ENCODE results near the gene RIIAD1. TPM values are rescaled to one million over a fixed set of nuclear protein-coding genes. Genes with fewer than 3 reads are reported as not detected.
"Not testable (repeated sequence)": the region's sequence is repeated elsewhere in the genome, so short reads cannot be mapped to it uniquely, and the experiment has no call there.

RIIAD1 gene
- polyA plus RNA-seq, 3 donors: not detected

GRCh38 chr1:151681923-151682322 is 39.4 kb upstream of the RIIAD1 start:
- Mint-ChIP-seq H3K36me3 (peaks cover 59 to 69% of the 10 kb centered on the region in 2 donors), H3K27ac (peak overlapping the region in 2 of 7 donors; percentile 26 to 66), H3K9me3 (no peaks in the 10 kb centered on the region), H3K4me3 (no peak overlapping the region), H3K4me1 (peaks cover 28% of the 10 kb centered on the region), H3K27me3 (ENCODE audit: low read depth in 3 of 3) (no peaks in the 10 kb centered on the region)
- WGBS (ENCODE audit: insufficient coverage): no CpG with 5 or more reads among the region's 2 CpGs
- H3K36me3 ChIP-seq (replicated peaks in 1 of 2; ENCODE audit: control insufficient read depth in 1 of 2, insufficient read depth in 2 of 2, low read length in 2 of 2): peaks cover 59 to 74% of the 10 kb centered on the region in 2 donors
- H3K79me2 ChIP-seq (ENCODE audit: insufficient read depth, low read length): peaks cover 6% of the 10 kb centered on the region
- peaks cover 10% of the 10 kb centered on the region for H4K20me1 ChIP-seq (ENCODE audit: insufficient read depth, low read length)
- H3K4me2 ChIP-seq (replicated peaks; ENCODE audit: extremely low read depth, low read length, poor library complexity, severe bottlenecking): no peak overlapping the region
- peaks cover 16 to 18% of the 10 kb centered on the region in 2 donors for H3K4me1 ChIP-seq (ENCODE audit: control insufficient read depth in 1 of 2, insufficient read depth in 2 of 2, low read length in 2 of 2)
- no peak for DNase-seq
- TF ChIP-seq, protein P1, sequence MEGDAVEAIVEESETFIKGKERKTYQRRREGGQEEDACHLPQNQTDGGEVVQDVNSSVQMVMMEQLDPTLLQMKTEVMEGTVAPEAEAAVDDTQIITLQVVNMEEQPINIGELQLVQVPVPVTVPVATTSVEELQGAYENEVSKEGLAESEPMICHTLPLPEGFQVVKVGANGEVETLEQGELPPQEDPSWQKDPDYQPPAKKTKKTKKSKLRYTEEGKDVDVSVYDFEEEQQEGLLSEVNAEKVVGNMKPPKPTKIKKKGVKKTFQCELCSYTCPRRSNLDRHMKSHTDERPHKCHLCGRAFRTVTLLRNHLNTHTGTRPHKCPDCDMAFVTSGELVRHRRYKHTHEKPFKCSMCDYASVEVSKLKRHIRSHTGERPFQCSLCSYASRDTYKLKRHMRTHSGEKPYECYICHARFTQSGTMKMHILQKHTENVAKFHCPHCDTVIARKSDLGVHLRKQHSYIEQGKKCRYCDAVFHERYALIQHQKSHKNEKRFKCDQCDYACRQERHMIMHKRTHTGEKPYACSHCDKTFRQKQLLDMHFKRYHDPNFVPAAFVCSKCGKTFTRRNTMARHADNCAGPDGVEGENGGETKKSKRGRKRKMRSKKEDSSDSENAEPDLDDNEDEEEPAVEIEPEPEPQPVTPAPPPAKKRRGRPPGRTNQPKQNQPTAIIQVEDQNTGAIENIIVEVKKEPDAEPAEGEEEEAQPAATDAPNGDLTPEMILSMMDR (IDR thresholded peaks at IDR 0.05): no peak
- no peak overlapping the region for H3K27ac ChIP-seq (ENCODE audit: low read depth in 1 of 2, low read length in 2 of 2)
- no peak overlapping the region for H3K4me3 ChIP-seq (replicated peaks in 1 of 3; ENCODE audit: low read depth in 2 of 3, low read length in 3 of 3)
- H3K9me3 ChIP-seq (replicated peaks in 1 of 2; ENCODE audit: control insufficient read depth in 1 of 2, insufficient read depth in 1 of 2, low read length in 2 of 2): no peaks in the 10 kb centered on the region
- H2AFZ ChIP-seq (ENCODE audit: insufficient read depth, low read depth, low read length, poor library complexity, severe bottlenecking): no peak overlapping the region
- no peaks in the 10 kb centered on the region for H3K27me3 ChIP-seq (ENCODE audit: control insufficient read depth in 2 of 2, insufficient read depth in 2 of 2, low read length in 2 of 2)
- H3K9ac ChIP-seq (ENCODE audit: insufficient read depth, low read length, poor library complexity, severe bottlenecking): no peak overlapping the region
- intact Hi-C loops (cut with micrococcal nuclease): no loop called here

DNA sequence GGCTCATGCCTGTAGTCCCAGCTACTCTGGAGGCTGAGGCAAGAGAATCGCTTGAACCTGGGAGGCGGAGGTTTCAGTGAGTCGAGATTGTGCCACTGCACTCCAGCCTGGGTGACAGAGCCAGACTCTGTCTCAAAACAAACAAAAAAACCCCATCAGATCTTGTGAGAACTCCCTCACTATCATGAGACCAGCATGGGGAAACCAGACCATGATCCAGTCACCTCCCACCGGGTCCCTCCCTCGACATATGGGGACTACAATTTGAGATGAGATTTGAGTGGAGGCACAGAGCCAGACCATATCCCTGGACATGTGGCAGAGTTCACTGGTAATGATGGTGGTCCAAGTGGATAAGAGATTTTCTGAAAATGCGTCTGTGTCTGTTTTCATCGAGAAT is 38.4 kb upstream of the RIIAD1 start:
- peaks cover 64 to 71% of the 10 kb centered on the region in 2 donors for H3K36me3 Mint-ChIP-seq

More for the DNA sequence above, 38.4 kb upstream of the RIIAD1 start:
- H3K4me2 ChIP-seq (replicated peaks; ENCODE audit: extremely low read depth, low read length, poor library complexity, severe bottlenecking); H3K79me2 ChIP-seq (ENCODE audit: insufficient read depth, low read length); DNase-seq; H3K9ac ChIP-seq (ENCODE audit: insufficient read depth, low read length, poor library complexity, severe bottlenecking); intact Hi-C loops (cut with micrococcal nuclease); H2AFZ ChIP-seq (ENCODE audit: insufficient read depth, low read depth, low read length, poor library complexity, severe bottlenecking); H3K9me3 Mint-ChIP-seq; H3K4me3 ChIP-seq (replicated peaks in 1 of 3; ENCODE audit: low read depth in 2 of 3, low read length in 3 of 3); H3K27me3 Mint-ChIP-seq (ENCODE audit: low read depth in 3 of 3); H3K27me3 ChIP-seq (ENCODE audit: control insufficient read depth in 2 of 2, insufficient read depth in 2 of 2, low read length in 2 of 2); H3K9me3 ChIP-seq (replicated peaks in 1 of 2; ENCODE audit: control insufficient read depth in 1 of 2, insufficient read depth in 1 of 2, low read length in 2 of 2); H3K4me3 Mint-ChIP-seq; H4K20me1 ChIP-seq (ENCODE audit: insufficient read depth, low read length): not testable (repeated sequence)
- H3K36me3 ChIP-seq (replicated peaks in 1 of 2; ENCODE audit: control insufficient read depth in 1 of 2, insufficient read depth in 2 of 2, low read length in 2 of 2): peaks cover 66 to 79% of the 10 kb centered on the region in 2 donors
- Mint-ChIP-seq H3K27ac (peak overlapping the region in 5 of 7 donors; percentile 9 to 63 (median 50)), H3K4me1 (peaks cover 28% of the 10 kb centered on the region)
- peak overlapping the region in 1 of 2 donors; percentile 33 for H3K27ac ChIP-seq (ENCODE audit: low read depth in 1 of 2, low read length in 2 of 2)
- 96% methylated on average over 3 of the region's 7 CpGs for WGBS (ENCODE audit: insufficient coverage)
- peaks cover 16 to 18% of the 10 kb centered on the region in 2 donors for H3K4me1 ChIP-seq (ENCODE audit: control insufficient read depth in 1 of 2, insufficient read depth in 2 of 2, low read length in 2 of 2)

Measured in CD14-positive monocyte (primary cell).